IPS-11a (cell line): ENCODE results near the gene TNIK.
"Not testable (repeated sequence)": the region's sequence is repeated elsewhere in the genome, so short reads cannot be mapped to it uniquely, and the experiment has no call there.

Source experiments
- H3K4me3 ChIP-seq: one replicate; pipeline ENCODE4 v1.5.1; 2013; ENCODE audit warnings: low read depth, low read length, control low read depth

TNIK gene

DNA sequence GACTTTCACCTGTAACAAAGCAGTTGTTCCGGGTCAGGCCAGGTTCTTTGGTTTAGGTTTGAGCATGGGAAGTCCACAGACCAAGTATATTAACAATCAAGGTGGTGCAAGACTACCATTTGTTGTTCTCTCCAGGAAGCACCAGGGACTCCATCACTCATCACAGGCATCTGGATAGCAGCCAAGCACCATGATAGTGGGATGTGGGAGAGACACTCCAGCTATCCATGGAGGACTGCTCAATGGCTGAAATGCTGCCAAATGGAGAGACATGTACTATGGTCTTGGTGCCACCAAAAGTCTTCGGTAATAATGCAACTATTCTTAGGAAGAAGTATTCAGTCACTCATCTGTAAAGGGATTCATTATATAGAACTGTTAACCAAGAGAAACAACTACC, 143.0 kb downstream of the TNIK start:
- no peak overlapping the region for H3K4me3 ChIP-seq

GRCh38 chr3:171315919-171316318, 144.3 kb downstream of the TNIK start:
- no peak overlapping the region for H3K4me3 ChIP-seq

GRCh38 chr3:171315101-171315500, 145.1 kb downstream of the TNIK start:
- H3K4me3 ChIP-seq: no peak overlapping the region

- no peak overlapping the region for H3K4me3 ChIP-seq
Observed at GRCh38 chr3:171314341-171314740, 145.9 kb downstream of the TNIK start.

GRCh38 chr3:171313702-171314101, 146.5 kb downstream of the TNIK start:
- H3K4me3 ChIP-seq: no peak overlapping the region

- H3K4me3 ChIP-seq: no peak overlapping the region
Observed at GRCh38 chr3:171312741-171313140, 147.5 kb downstream of the TNIK start.

GRCh38 chr3:171311784-171312183, 148.4 kb downstream of the TNIK start:
- H3K4me3 ChIP-seq: no peak overlapping the region

GRCh38 chr3:171309906-171310359, 150.3 kb downstream of the TNIK start:
- no peak overlapping the region for H3K4me3 ChIP-seq

- no peak overlapping the region for H3K4me3 ChIP-seq
Observed at GRCh38 chr3:171307988-171308387, 152.2 kb downstream of the TNIK start.

DNA sequence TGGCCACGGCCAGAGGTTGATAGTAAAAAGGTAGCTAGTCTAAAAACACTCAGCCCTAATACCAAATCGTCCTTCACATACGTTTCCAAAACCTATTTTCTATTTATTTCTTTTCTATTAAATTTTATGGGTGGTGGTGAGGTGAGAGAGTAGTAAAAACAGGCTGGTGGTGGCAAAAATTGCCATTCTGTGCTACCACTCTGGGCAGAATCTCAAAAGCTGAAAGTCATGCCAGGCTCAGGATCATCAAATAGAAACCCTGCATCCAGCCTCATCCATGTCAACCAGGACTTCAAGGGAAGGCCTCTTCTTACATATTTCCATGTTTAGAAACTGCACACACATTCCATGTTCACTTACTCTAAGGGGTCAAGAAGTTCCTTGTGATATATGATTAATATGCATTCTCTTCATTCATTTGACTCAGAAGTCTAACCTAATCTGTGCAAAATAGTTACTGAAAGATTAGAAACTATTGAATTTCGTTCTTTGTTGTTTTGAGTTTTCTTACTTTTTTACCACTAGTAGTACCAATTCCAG, 153.1 kb downstream of the TNIK start:
- no peak overlapping the region for H3K4me3 ChIP-seq

DNA sequence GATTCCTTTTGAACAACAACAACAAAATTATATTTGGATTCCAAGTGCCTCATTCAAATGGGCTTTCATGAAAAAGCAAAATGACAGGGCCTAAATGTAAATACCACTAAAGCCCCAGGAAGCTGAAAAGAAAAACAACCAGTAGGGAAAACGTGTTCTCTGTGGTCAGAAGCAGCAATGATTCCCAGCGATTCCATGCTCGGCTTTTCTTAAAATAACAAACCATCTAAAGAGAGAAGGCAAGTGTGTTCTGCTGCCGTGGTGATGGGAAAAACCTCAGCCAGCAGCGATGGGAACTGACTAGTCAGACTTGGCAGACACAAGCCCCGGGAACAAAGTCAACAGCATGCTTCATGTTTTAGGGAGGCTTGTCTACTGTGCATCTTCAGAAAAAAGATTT, 153.6 kb downstream of the TNIK start:
- no peak overlapping the region for H3K4me3 ChIP-seq

DNA sequence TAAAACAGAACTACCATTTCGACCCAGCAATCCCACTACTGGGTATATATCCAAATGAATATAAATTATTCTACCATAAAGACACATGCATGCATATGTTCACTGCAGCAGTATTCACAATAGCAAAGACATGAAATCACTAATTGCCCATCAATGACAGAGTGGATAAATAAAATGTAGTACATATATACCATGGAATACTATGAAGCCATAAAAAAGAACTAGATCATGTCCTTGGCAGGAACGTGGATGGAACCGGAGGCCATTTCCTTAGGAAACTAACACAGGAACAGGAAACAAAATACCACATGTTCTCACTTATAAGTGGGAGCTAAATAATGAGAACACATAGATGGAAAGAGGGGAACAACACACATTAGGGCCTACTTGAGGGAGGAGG, 154.4 kb downstream of the TNIK start:
- not testable (repeated sequence) for H3K4me3 ChIP-seq

GRCh38 chr3:171304498-171304897, 155.7 kb downstream of the TNIK start:
- H3K4me3 ChIP-seq: not testable (repeated sequence)

DNA sequence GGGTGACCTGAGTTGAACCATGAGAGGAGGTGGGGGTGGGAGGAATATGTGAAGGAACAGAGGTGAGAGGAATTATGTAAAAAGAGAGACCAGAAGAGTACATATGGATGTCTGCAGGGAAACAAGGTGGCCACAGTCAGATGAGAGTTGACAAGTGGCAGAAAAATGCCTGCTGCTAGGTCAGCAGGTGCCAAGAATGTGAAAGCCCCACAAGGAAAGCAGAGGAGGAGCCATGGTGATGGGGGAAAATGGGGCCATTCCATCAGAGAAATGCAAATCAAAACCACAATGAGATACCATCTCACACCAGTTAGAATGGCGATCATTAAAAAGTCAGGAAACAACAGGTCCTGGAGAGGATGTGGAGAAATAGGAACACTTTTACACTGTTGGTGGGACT, 156.2 kb downstream of the TNIK start:
- H3K4me3 ChIP-seq: not testable (repeated sequence)

DNA sequence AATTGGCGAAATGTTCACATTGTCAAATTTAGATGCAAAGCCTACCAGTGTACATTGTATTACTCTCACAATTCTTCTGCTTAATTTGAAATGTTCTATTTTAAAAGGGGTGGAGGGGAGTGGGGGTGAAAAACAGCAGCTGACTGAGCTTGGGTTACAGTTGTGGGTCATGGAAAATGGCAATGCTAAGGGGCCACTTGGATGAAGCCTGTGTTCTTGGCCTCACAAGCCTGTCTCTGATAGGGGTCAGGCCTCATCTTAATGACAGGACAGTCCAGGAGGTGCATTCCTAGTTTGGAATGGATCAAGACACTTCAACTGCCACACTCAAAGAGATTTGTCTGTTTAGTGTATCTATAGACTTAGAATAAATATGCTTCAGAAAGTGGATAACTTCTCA, 158.2 kb downstream of the TNIK start:
- H3K4me3 ChIP-seq: no peak overlapping the region

GRCh38 chr3:171301002-171301401, 159.2 kb downstream of the TNIK start:
- no peak overlapping the region for H3K4me3 ChIP-seq

DNA sequence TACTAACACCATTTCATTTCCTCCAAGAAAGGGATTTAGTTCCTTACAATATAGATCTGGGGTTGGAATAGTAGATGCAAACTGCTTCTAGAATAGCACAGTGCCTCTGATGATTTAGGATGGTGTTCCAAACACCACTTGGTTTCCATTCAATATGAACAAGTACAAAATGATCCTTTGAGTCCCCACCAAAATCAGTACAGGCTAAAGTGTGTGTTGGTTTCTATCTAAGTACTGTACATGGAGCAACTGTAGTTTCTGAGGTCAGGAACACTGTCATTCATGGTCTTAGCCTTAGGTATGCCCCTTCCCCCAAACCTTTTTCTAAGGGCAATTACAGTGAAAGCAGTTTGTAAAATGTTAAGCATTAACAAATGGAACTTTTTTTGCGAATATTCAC, 162.3 kb downstream of the TNIK start:
- H3K4me3 ChIP-seq: no peak overlapping the region

- H3K4me3 ChIP-seq: no peak overlapping the region
Observed at GRCh38 chr3:171297207-171297606, 163.0 kb downstream of the TNIK start.

GRCh38 chr3:171295484-171296373, 164.5 kb downstream of the TNIK start:
- H3K4me3 ChIP-seq: no peak overlapping the region

DNA sequence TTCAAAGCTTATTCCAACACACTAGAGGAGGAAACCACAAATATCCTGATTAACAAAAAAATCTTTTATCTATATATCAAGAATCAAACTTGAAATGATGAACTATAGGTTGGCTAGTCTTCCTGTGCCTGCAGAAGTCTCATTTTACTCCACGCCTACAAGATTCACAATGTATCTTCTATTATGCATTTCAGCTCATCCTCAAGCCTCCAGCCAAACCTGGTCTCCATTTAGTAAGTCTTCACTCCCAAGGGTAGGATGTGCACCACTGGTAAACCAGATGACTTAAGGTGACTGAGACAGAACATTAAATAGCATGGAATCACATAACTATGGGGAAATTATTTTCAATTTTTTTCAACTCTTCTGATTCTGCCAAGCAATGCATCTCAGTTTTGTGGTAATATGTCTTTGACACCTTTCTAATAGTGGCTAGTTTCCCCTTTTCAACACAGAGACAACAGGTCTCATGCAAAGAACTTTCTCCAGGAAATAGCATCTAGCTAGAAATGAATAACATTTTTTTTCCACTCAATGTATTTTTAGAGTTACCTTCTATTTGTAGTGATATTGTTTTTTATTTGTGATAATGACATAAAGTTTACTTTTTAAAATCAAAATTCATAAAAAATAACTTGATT, 166.9 kb downstream of the TNIK start:
- H3K4me3 ChIP-seq: no peak overlapping the region

- H3K4me3 ChIP-seq: no peak overlapping the region
Observed at GRCh38 chr3:171290680-171291079, 169.5 kb downstream of the TNIK start.

DNA sequence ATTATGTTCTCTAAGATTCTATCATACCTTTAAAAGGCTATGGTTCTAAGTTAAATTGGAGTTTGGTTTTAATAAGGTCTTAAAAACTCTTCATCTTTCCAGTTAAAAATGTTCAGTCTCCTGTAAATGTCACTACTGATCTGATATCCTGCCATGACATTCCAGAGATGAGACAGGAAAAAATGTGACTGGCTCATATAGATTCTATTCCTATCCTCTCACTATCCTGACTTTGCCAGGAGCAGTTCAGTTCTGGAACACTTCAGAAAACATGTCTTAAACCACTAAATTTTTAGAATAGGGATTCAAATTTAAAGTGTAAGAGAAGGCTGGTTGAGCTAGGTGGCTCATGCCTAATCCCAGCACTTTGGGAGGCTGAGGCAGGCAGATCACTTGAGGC, 170.9 kb downstream of the TNIK start:
- H3K4me3 ChIP-seq: no peak overlapping the region
